ENCODE measurements around the gene AP3D1.

AP3D1 gene

GRCh38 chr19:2126879-2127518 is 24.4 kb downstream of the AP3D1 start:
- no peak for DNase-seq (ENCODE audit: low spot score)

- DNase-seq (ENCODE audit: low spot score) = no peak
These were observed 27.5 kb downstream of the AP3D1 start for GRCh38 chr19:2123682-2124387.

GRCh38 chr19:2122982-2123381 is 28.4 kb downstream of the AP3D1 start:
- DNase-seq (ENCODE audit: low spot score) = no peak

GRCh38 chr19:2122251-2122650 is 29.1 kb downstream of the AP3D1 start:
- DNase-seq (ENCODE audit: low spot score) = no peak

GRCh38 chr19:2121416-2122051 is 29.8 kb downstream of the AP3D1 start:
- DNase-seq (ENCODE audit: low spot score) = no peak

GRCh38 chr19:2120821-2121220 is 30.5 kb downstream of the AP3D1 start:
- no peak for DNase-seq (ENCODE audit: low spot score)

GRCh38 chr19:2119921-2120785 is 31.2 kb downstream of the AP3D1 start:
- DNase-seq (ENCODE audit: low spot score) = no peak

DNA sequence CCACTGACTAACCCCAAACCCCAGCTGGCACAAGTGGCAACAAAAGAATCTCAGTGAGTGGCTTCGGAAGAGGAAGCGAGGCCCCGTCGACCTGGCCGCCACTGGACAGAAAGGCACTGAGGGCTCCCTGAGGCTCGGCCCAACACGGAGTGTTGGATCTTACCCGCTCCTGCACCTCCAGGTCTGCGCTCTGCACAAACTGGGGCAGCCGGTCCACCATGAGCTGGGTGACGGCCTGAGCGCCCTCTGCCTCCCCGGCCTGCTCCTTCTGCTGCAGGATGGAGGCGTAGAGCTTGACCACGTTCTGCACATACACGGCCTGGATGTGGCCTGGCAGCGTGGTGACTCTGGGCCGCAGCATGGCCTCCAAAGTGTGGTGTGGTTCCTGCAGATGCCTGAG is 32.9 kb downstream of the AP3D1 start:
- DNase-seq (ENCODE audit: low spot score) = no peak

- DNase-seq (ENCODE audit: low spot score) = no peak
These were observed 34.0 kb downstream of the AP3D1 start for GRCh38 chr19:2117215-2117960.

DNA sequence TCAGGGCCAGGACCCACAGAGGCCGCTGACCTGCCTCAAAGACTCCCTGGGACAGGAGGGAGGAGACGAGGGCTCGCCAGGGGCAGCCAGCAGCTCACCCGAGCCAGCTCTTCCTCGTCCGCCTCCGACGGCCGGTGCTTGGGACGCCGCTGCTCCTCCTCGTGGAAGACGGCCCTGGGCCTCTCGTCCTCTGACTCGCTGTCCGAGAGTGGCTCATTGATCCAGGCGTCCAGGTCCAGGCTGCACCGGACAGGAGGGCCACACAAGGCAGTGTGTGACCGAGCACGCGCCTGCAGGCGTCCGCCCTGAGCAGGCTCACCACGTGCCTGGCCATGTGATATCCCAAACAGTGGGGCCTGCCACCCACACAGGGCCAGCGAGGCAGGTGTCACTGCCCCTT is 34.9 kb downstream of the AP3D1 start:
- DNase-seq (ENCODE audit: low spot score) = no peak

DNA sequence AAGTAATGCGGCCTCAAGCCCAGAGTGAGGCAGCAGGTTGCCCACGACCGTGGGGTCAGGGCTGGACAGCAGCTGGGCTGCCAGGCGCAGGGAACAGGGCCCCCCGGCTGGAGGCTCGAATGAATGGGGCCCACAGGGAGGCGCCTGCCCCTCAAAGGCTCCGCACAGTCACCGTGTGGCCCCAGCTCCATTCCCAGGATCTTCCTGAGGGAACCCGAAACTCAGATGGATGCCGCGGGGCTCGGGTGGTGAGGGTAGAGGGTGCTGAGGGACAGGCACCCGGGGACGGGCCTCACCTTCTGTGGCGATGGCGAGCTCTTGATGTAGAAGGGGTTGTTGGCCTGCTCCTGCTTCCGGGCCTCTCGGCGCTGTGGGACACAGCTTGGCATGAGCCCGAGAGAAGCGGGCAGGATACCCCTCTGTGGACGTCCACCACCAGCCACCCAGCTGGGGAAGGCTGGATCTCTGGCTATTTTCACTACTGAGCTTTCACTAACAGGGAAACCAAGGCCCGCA is 35.4 kb downstream of the AP3D1 start:
- no peak for DNase-seq (ENCODE audit: low spot score)

DNA sequence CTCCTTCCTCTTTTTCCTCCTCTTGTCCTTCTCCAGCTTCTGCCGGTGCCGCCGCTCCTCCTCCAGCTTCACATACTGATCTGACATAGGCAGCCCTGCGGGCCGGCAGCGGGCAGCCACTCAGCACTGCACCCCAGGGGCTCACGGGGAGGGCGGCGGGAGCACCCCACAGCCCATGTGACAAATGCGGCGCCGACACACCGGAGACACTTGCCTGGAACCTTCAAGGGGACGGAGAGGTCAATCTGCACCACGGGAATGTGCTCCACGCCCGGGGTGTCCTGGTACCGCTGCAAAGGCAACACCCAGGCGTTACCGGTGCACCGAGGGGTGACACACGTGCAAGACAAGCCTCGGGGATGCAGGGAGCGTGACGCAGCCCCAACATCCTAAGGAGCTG is 36.0 kb downstream of the AP3D1 start:
- no peak for DNase-seq (ENCODE audit: low spot score)

GRCh38 chr19:2114821-2115220 is 36.5 kb downstream of the AP3D1 start:
- DNase-seq (ENCODE audit: low spot score) = no peak

DNA sequence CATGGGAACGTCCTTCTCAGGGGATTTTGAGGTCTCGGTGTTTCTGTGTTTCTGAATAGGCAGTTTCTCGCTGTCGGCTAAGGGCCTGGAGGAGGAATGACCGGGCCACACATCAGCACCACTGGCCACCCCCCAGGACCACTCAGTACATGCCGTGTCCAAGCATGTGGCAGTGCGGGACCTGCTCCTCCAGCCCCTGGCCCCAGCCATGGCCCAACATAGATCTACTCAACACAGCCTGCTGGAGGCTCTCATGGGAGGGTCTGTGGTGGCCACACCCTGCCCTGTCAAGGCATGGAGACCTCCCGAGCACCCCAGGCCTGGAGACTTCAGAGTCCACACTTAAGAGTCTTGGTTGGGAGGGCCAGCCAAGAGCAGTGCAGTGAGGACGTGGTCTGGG is 37.1 kb downstream of the AP3D1 start:
- no peak for DNase-seq (ENCODE audit: low spot score)

DNA sequence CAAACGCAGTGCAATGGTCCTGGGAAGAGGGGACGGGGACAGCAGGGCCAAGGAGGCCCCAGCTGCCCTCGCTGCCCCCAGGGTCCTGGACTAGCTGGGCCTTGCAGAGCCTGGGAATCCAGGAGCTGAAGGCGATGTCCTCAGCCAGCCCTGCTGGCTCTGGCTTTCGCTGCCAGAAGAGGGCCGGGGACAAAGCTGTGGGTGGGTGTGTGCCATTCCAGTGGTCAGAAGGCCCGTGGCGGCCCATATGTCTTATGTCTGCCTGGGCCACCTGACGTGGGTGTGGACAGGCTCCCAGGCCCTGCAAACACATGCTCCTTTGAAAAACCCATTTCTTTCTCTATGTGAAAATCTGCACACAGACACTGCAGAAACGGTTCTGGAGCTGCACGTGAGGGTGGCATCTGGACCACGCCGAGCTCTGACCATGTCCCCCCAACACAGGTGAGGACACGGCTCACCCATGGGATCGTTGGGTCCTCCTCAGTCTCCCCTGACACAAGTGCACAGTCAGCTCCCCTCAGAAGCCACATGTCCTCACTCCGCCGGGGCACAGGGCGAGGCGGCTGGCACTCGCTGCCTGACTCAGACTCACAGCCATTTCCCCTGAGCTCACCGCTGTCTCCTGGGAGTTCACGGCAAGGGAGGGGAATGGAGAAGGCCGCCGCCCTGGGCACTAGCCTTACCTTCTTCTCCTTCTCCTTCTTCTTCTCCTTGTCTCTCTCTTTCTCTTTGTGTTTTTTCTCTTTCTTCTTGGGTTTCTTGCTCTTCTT is 37.7 kb downstream of the AP3D1 start:
- DNase-seq (ENCODE audit: low spot score) = no peak

GRCh38 chr19:2112516-2113320 is 38.6 kb downstream of the AP3D1 start:
- DNase-seq (ENCODE audit: low spot score) = peak; percentile 19

- DNase-seq (ENCODE audit: low spot score) = no peak
These were observed 39.5 kb downstream of the AP3D1 start for GRCh38 chr19:2111886-2112285.

DNA sequence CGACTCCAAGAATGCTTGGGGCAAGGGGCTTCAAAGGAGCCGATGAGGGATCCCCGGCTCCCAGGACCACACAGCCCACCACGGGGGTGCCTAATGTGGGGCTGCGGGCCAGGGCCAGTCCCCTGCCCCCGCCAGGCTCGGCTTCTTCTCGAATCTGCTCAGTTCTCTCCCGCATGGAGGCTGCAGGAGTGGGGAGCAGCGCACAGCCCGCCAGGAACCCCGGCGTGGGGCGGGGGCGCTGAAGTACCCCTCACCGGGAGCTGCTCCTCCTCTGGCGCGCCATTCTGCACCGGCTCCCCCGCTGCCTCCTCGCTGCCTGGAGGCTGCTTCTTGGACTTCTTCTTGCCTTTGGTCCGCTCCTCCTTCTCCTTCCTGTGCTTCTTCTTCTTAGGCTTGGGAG is 39.9 kb downstream of the AP3D1 start:
- DNase-seq (ENCODE audit: low spot score) = no peak

DNA sequence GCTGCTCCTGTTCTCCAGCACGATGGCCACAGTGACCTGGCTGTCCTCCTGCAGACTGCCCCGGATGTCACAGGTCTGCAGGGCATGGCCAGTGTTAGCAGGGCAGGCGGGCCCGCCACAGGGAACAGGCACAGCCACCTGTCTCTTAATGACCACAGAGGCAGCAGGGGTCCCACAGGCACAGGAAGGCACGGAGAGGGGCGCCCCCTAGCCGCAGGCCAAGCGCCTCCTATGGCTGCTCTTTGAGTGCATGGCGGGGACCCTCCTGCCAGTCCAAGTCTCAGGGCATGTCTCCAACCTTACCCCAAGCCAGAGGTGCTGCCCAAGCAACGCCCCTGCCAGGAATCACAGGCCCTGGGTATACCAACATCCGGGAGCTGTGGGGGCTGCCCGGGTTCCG is 40.5 kb downstream of the AP3D1 start:
- no peak for DNase-seq (ENCODE audit: low spot score)

All from CD4-positive, alpha-beta T cell treated with Interleukin-2 at 100 ng/mL for 4 hours (primary cell).